Stimulated activated CD4-positive, alpha-beta T cell treated with anti-CD3 and anti-CD28 coated beads, Interleukin-1b, Interleukin-23, amount 100 ng/mL, for 4 hours (primary cell): ENCODE data around the gene LRRC8C.

Source experiments
- DNase-seq, 2 donors: peaks; one replicate each; pipeline ENCODE4 v3.0.0-alpha.2; 2020; ENCODE audit warnings: low read depth in 2 of 2

Gene LRRC8C

GRCh38 chr1:89671775-89672488, 39.0 kb downstream of the LRRC8C start:
- no peak for DNase-seq

DNA sequence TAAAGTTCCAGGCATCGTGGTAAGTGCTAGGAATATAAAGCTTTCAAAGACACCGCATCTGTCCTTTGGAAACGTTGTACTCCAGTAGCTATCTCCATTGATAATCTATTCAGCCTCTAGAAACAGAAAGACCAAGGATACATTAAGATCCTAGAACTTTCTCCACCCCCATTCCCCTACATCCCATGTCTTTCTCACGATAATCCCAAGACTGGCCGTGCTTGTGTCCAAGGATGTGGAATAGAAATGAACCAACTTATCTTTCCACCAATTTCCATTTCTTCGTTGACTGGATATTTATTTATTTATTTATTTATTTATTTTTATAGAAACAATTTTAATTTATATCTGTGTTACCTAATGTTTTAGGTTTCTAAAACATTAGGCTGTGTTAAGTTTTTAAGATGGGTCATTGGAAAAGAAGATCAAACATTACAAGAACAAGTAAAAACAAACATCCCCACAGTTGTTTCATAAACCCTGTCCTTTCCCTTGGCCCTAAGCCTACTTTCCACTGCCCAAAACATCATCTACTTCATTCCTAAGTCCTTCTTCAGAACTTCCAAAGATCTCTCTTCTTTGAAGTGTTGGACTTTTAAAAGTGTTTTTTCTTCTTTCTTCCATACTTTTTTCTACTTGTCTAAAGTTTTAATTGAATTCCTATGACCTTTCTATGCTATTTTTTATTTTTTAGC, 39.7 kb downstream of the LRRC8C start:
- no peak for DNase-seq

- no peak for DNase-seq
These were observed 40.3 kb downstream of the LRRC8C start for GRCh38 chr1:89673251-89673650.

GRCh38 chr1:89675677-89676076, 42.8 kb downstream of the LRRC8C start:
- DNase-seq = no peak

DNA sequence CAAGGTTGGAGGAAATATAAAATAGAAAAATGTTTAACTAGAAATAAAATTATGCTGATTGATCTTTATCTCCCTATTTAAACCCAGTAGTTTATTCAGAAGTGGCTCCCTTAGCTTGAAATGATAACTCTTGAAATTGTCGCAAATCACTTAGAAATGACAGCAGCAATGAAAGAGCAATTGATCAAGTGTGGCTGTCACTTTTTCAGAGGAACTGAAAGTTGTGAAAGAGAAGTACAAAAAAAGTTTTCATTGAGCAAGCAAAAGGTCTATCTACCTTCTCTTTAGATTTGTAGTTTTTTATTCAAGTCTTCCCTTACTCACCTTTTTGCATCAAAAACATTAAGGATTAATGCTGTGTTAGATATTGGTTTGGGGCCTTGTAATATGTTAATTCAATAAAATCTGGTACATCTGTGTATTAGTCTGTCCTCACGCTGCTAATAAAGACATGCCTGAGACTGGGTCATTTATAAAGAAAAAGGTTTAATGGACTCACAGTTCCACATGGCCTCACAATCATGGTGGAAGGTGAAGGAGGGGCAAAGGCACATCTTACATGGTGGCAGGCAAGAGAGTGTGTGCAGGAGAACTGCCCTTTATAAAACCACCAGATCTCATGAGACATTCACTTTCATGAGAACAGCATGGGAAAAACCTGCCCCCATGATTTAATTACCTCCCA, 48.3 kb downstream of the LRRC8C start:
- no peak for DNase-seq

GRCh38 chr1:89682611-89683010, 49.7 kb downstream of the LRRC8C start:
- DNase-seq = no peak

DNA sequence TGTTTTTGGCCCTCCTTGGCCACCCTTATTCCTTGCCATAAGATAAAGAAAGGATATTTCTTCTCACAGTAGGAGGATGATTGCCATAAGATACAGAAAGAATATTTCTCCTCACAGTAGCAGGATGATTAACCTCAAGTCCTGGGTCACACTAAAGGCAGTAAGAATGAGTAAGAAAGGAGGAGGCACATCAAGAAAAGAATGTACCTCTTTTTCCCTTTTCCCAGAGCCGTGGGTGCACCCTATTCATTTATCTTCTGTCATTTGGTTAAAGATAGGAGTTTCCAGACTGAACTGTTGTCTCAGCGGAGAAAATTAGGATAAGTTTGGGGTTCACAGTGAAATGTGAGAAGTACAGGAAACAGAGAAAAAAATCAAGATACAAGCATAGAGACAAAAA, 52.5 kb downstream of the LRRC8C start:
- no peak for DNase-seq

DNA sequence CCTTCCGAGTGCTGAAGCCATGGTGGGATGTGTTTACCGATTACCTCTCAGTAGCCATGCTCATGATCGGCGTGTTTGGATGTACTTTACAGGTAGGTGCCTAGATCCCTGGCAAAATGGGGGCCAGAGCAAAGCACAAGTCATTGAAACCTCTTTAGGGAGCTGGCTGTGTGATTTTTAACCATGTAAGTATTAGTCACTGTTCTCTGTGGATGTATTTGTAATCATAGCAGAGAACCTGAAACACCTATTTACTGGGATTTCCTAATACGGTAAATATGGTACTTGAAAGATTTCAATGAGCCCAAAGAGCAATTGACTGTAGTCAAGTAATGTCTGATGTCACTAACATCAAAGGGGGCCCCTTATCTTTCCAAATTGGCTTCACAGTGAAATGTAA, 53.6 kb downstream of the LRRC8C start:
- DNase-seq = no peak

- no peak for DNase-seq
These were observed 54.3 kb downstream of the LRRC8C start for GRCh38 chr1:89687254-89687653.

DNA sequence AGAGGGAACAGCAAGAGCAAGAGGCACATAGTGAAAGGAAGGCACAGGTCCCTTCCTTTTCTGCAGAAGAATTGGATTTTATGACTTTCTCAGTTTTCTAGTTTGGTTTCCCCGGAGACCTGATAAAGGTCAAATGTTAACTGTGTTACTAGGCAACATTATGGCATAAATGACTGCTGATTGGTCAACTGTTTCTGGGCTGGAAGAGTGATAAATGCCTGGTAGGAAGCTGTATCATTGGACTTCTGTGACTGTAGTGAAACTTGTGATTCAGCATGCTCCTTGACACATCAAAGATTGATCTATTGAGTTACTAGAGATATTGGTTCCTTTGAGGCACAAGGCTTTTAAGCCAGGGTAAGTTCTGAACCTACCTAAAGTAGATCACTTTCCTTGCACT, 55.7 kb downstream of the LRRC8C start:
- no peak for DNase-seq

DNA sequence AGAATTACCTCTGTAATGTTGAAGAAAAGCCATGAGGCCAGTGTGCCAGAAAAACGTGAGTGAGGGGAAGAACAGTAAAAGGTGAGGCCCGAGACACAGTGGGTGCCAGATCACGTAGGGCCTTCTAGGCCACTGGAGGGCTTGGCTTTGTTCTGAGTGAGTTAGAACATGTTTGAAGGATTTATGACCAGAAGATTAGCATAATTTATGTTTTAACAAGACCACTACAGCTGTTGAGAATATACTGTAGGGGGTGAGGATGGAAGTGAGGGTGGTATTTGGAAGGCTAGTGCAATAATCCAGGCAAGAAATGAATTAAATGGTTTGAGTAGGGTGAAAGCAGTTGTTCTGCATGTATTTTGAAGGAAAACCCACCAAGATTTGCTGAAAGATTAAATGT, 56.3 kb downstream of the LRRC8C start:
- DNase-seq = no peak

GRCh38 chr1:89690595-89690994, 57.7 kb downstream of the LRRC8C start:
- no peak for DNase-seq

- no peak for DNase-seq
These were observed 59.9 kb downstream of the LRRC8C start for GRCh38 chr1:89692601-89693521.

DNA sequence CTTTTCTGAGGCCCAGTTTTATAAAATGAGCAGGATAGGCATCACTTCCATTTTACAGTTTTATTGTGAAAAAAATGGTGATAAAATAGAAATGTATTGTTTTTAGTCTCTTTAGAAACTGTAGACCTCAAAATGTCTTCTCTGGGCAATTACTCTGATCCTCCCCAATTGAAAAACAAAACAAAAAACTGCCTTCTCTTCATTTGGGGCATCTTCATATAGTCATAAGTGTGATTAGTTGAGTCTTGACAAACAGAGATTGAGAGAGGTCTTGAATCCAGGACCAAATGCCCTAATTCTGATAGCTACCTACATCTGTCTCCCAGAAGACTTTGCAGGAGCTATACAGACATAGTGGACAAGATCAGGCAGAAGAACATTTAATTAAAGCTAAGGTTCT, 62.9 kb downstream of the LRRC8C start:
- DNase-seq = no peak

- DNase-seq = no peak
These were observed 64.5 kb downstream of the LRRC8C start for GRCh38 chr1:89697383-89697782.

DNA sequence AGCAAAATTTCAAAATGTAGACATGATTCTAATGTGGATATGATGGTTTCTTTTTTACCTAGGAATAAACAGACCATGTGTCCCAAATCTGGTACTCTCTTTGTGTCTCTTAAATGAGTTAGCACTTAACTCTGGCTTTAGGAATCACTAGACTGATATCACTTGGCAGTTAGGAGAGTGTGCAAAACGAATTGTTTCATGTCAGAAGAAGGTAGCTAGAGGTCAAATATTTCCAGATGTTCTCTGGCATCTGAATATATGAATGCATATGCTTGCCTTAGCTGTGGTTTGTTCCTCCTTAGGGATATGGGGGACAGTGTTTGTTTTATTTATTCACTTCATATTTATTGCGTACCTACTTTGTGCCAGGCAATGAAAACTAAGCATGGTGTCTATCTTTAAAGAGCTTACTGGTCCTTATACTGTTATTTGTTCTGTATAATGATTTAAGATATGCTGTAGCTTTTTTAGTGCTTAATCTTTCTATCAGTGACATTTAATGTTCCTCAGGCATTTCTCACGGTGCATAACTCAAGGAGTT, 65.2 kb downstream of the LRRC8C start:
- no peak for DNase-seq

DNA sequence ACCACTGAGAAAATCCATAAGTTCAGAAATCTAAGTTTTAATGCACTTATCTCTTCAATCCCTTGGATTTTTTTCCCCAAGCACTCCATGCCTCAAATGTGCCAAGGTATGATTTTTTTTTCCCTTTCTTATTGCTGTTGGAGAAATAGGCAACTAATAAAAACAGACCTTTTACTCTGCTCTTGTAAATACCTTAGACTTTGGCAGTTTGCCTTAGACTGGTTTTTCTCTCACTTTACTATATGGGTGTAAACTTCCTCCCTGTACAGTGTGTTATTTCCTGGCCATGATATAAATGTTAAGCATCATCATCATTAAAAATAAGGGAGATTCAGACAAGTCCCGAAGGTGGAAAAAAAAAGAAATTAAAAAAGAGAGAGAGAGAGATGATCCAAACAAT, 65.7 kb downstream of the LRRC8C start:
- DNase-seq = no peak

DNA sequence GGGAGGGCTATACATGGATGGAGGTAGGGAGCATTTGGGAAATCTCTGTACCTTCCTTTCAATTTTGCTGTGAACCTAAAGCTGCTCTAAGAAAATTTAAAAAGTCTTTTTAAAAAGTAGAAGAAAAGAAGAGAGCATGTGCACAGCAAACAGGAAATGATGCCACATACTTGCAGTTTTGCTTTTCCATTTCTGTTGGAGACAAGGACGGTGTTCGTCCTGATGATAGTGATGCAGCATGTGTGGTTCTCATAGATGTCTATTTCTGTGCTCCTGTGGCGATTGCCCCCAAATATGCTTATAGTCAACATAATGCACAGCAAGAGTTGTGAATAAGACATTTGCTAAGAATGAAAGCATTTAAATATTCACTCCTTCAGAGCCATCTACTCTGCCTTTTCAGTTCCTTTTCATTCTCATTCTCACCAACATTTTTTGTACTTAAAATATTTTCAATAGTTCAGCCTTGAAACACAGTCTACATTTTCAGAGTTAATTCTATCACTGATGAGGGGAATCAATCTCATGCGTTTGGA, 66.6 kb downstream of the LRRC8C start:
- no peak for DNase-seq

DNA sequence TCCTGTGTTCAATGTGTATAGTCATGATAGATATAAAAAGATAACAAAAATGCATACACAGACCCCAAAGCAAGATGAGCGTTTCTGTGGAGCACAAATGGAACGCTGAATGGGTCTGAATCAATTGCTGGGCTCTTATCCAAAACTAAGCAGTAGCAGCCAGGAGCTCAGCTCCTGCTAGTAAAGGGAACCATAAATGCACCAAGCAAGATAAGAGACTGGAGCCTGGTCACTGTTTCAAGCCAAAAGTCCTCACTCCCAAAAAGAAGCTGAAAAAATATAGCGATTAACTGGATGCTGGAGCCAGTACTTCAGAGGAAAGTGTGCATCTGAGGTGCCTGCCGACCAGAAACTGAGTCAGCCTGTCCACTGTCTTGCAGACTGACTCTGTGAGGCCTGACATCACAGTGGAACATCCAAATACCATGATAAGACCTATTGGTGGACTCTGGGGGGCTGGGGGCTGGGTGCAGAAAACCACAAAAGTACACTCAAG, 68.9 kb downstream of the LRRC8C start:
- DNase-seq = peak in 1 of 2 donors; percentile 14

DNA sequence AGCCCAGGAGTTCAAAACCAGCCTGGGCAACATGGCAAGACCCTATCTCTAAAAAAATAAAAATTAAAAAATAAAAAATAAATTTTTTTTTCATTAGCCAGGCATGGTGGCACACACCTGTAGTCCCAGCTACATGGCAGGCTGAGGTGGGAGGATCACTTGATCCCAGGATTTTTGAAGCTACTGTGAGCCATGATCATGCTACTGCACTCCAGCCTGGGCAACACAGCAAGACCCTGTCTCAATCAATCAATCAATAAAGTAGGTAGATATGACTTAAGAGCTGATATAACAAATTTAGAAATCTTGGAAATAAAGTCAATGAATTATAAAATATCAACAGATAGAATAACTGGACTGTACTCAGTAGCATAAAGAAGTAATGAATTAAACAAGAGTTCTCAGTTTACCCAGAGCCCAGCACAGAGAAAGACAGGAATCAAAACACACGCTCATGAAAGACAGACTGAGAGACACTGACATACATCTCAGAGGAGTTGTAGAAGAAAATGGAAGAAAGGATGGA, 69.7 kb downstream of the LRRC8C start:
- DNase-seq = no peak

- DNase-seq = no peak
These were observed 70.5 kb downstream of the LRRC8C start for GRCh38 chr1:89703469-89703868.
